ENCODE results near the gene NHLRC1.

Gene NHLRC1

GRCh38 chr6:18138906-18139305 lies 16.4 kb upstream of the NHLRC1 start:
- H3K27me3 ChIP-seq (ENCODE audit: control insufficient read depth in 1 of 2, insufficient read depth in 2 of 2, low read length in 2 of 2), result no peaks in the 10 kb centered on the region
- H3K4me1 ChIP-seq (ENCODE audit: control insufficient read depth, insufficient read depth, low read length), result no peaks in the 10 kb centered on the region
- no peaks in the 10 kb centered on the region for H3K9me3 ChIP-seq (ENCODE audit: control insufficient read depth in 2 of 2, low read length in 2 of 2)
- H3K27ac ChIP-seq (ENCODE audit: low read length), result no peak overlapping the region
- H3K36me3 ChIP-seq (ENCODE audit: control insufficient read depth in 2 of 2, insufficient read depth in 2 of 2, low read length in 2 of 2), result peaks cover 16 to 22% of the 10 kb centered on the region in 2 donors
- H3K4me3 ChIP-seq (ENCODE audit: low read length in 2 of 2), result no peak overlapping the region
- no peak overlapping the region for H3K9ac ChIP-seq (ENCODE audit: low read length in 2 of 2)

- no peaks in the 10 kb centered on the region for H3K4me1 ChIP-seq (ENCODE audit: control insufficient read depth, insufficient read depth, low read length)
- no peak overlapping the region for H3K9ac ChIP-seq (ENCODE audit: low read length in 2 of 2)
- no peak overlapping the region for H3K27ac ChIP-seq (ENCODE audit: low read length)
- H3K9me3 ChIP-seq (ENCODE audit: control insufficient read depth in 2 of 2, low read length in 2 of 2), result no peaks in the 10 kb centered on the region
- H3K27me3 ChIP-seq (ENCODE audit: control insufficient read depth in 1 of 2, insufficient read depth in 2 of 2, low read length in 2 of 2), result no peaks in the 10 kb centered on the region
- peaks cover 13 to 16% of the 10 kb centered on the region in 2 donors for H3K36me3 ChIP-seq (ENCODE audit: control insufficient read depth in 2 of 2, insufficient read depth in 2 of 2, low read length in 2 of 2)
- no peak overlapping the region for H3K4me3 ChIP-seq (ENCODE audit: low read length in 2 of 2)
These were observed 13.8 kb upstream of the NHLRC1 start for GRCh38 chr6:18136260-18136659.

DNA sequence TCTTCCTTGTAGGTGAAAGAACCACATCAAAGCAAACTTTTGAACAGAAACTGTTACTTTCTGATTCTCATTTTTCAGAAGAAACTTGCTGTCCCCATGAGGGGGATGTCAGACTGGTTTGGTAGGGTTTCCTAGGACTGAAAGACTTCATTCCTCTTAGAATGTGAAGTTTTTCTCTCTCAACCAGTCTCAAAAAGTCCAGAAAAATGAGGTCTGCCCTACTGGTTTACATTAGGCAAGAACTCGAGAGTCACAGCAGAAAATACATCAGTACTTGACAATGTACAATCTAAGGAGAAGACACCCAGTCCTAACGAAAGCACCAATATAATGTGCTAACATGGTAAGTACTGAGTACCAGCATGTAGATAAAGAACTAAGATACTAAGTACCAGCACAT lies 12.7 kb upstream of the NHLRC1 start:
- H3K9ac ChIP-seq (ENCODE audit: low read length in 2 of 2), result no peak overlapping the region
- H3K4me1 ChIP-seq (ENCODE audit: control insufficient read depth, insufficient read depth, low read length), result no peaks in the 10 kb centered on the region
- H3K27me3 ChIP-seq (ENCODE audit: control insufficient read depth in 1 of 2, insufficient read depth in 2 of 2, low read length in 2 of 2), result no peaks in the 10 kb centered on the region
- H3K36me3 ChIP-seq (ENCODE audit: control insufficient read depth in 2 of 2, insufficient read depth in 2 of 2, low read length in 2 of 2), result peaks cover 9 to 16% of the 10 kb centered on the region in 2 donors
- H3K9me3 ChIP-seq (ENCODE audit: control insufficient read depth in 2 of 2, low read length in 2 of 2), result no peaks in the 10 kb centered on the region
- H3K27ac ChIP-seq (ENCODE audit: low read length), result no peak overlapping the region
- no peak overlapping the region for H3K4me3 ChIP-seq (ENCODE audit: low read length in 2 of 2)

GRCh38 chr6:18132346-18132745 lies 9.9 kb upstream of the NHLRC1 start:
- no peaks in the 10 kb centered on the region for H3K27me3 ChIP-seq (ENCODE audit: control insufficient read depth in 1 of 2, insufficient read depth in 2 of 2, low read length in 2 of 2)
- no peak overlapping the region for H3K27ac ChIP-seq (ENCODE audit: low read length)
- H3K36me3 ChIP-seq (ENCODE audit: control insufficient read depth in 2 of 2, insufficient read depth in 2 of 2, low read length in 2 of 2), result peaks cover 9 to 16% of the 10 kb centered on the region in 2 donors
- no peaks in the 10 kb centered on the region for H3K9me3 ChIP-seq (ENCODE audit: control insufficient read depth in 2 of 2, low read length in 2 of 2)
- no peak overlapping the region for H3K9ac ChIP-seq (ENCODE audit: low read length in 2 of 2)
- no peak overlapping the region for H3K4me3 ChIP-seq (ENCODE audit: low read length in 2 of 2)
- no peaks in the 10 kb centered on the region for H3K4me1 ChIP-seq (ENCODE audit: control insufficient read depth, insufficient read depth, low read length)

DNA sequence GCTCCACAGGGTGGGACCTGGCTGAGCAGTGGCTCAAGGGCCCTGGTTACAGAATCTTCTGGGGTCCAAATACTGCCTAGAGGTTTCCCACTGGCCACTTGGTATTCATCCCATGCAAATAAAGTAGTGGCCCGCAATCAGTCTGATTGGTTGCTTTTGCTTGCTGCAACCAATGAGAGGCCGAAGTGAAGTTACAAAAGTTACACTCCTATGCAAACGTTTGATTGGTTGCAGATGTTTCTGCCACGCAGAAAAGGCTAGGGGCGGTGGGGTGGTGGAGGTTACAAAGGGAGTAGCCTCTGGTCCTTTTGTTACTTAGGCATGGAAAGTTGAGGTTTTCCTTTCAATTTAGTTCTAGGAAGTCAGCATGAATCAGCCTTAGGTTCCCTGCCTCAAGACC lies 3.6 kb upstream of the NHLRC1 start:
- Histone ChIP-seq H3K4me3 (ENCODE audit: low read length in 2 of 2) (no peak overlapping the region), H3K4me1 (ENCODE audit: control insufficient read depth, insufficient read depth, low read length) (peaks cover 11% of the 10 kb centered on the region), H3K27ac (ENCODE audit: low read length) (no peak overlapping the region), H3K27me3 (ENCODE audit: control insufficient read depth in 1 of 2, insufficient read depth in 2 of 2, low read length in 2 of 2) (no peaks in the 10 kb centered on the region), H3K9ac (ENCODE audit: low read length in 2 of 2) (no peak overlapping the region), H3K9me3 (ENCODE audit: control insufficient read depth in 2 of 2, low read length in 2 of 2) (no peaks in the 10 kb centered on the region), H3K36me3 (ENCODE audit: control insufficient read depth in 2 of 2, insufficient read depth in 2 of 2, low read length in 2 of 2) (peaks cover 6% of the 10 kb centered on the region in 2 donors)

DNA sequence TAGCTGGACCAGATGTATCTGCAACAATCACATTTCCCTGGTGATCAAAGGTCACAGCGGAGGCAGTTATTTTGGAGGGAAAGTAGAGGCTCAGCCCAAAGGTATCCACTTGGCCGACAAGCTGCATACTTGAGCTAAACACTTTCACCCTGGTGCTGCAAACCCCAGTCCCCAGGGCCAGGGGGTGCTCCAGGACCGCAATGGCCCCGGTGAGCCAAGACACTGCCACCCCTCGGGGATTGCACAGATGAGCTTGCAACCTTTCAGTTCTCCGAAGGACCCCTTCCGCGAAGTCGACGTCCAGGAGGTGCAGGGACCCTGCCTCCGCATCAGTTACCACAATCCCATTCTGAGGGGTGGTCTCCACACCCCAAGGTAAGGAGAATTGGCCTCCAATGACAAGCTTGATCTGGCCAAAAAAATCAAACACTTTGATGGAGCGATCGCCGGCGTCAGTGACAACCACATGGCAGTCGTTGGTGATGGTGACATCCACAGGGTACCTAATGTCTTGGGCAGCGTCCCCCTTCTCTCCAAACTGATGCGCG lies 823 bp downstream of the NHLRC1 start:
- no peaks in the 10 kb centered on the region for H3K36me3 ChIP-seq (ENCODE audit: control insufficient read depth in 2 of 2, insufficient read depth in 2 of 2, low read length in 2 of 2)
- no peaks in the 10 kb centered on the region for H3K9me3 ChIP-seq (ENCODE audit: control insufficient read depth in 2 of 2, low read length in 2 of 2)
- peaks cover 11% of the 10 kb centered on the region for H3K4me1 ChIP-seq (ENCODE audit: control insufficient read depth, insufficient read depth, low read length)
- no peak overlapping the region for H3K27ac ChIP-seq (ENCODE audit: low read length)
- peak overlapping the region in 1 of 2 donors; percentile 79 for H3K4me3 ChIP-seq (ENCODE audit: low read length in 2 of 2)
- no peak overlapping the region for H3K9ac ChIP-seq (ENCODE audit: low read length in 2 of 2)
- no peaks in the 10 kb centered on the region for H3K27me3 ChIP-seq (ENCODE audit: control insufficient read depth in 1 of 2, insufficient read depth in 2 of 2, low read length in 2 of 2)

DNA sequence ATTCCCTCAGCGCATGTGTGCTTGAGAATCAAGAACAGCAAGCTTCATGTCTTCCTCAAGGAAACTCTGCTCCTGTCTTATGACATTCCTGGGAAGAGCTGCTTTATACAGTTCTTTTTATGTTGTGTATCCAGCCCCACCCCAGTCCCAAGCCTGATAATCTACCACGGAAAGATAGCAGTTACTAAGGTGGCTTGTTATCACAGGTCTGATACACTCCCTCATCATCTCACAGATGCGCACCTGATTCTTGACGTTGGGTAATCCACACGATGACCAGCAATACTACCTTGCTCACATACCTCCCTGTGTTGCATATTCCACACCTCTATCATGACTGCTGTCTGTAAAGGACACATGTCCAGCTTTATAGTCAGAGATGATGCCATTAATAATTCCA lies 3.2 kb downstream of the NHLRC1 start:
- H3K9ac ChIP-seq (ENCODE audit: low read length in 2 of 2), result no peak overlapping the region
- H3K27me3 ChIP-seq (ENCODE audit: control insufficient read depth in 1 of 2, insufficient read depth in 2 of 2, low read length in 2 of 2), result no peaks in the 10 kb centered on the region
- peaks cover 11% of the 10 kb centered on the region for H3K4me1 ChIP-seq (ENCODE audit: control insufficient read depth, insufficient read depth, low read length)
- H3K27ac ChIP-seq (ENCODE audit: low read length), result no peak overlapping the region
- H3K36me3 ChIP-seq (ENCODE audit: control insufficient read depth in 2 of 2, insufficient read depth in 2 of 2, low read length in 2 of 2), result no peaks in the 10 kb centered on the region
- H3K9me3 ChIP-seq (ENCODE audit: control insufficient read depth in 2 of 2, low read length in 2 of 2), result no peaks in the 10 kb centered on the region
- H3K4me3 ChIP-seq (ENCODE audit: low read length in 2 of 2), result no peak overlapping the region

GRCh38 chr6:18118330-18118729 lies 4.1 kb downstream of the NHLRC1 start:
- Histone ChIP-seq H3K27me3 (ENCODE audit: control insufficient read depth in 1 of 2, insufficient read depth in 2 of 2, low read length in 2 of 2) (no peaks in the 10 kb centered on the region), H3K9me3 (ENCODE audit: control insufficient read depth in 2 of 2, low read length in 2 of 2) (no peaks in the 10 kb centered on the region), H3K9ac (ENCODE audit: low read length in 2 of 2) (no peak overlapping the region), H3K4me3 (ENCODE audit: low read length in 2 of 2) (no peak overlapping the region), H3K36me3 (ENCODE audit: control insufficient read depth in 2 of 2, insufficient read depth in 2 of 2, low read length in 2 of 2) (no peaks in the 10 kb centered on the region), H3K4me1 (ENCODE audit: control insufficient read depth, insufficient read depth, low read length) (peaks cover 11% of the 10 kb centered on the region), H3K27ac (ENCODE audit: low read length) (no peak overlapping the region)

DNA sequence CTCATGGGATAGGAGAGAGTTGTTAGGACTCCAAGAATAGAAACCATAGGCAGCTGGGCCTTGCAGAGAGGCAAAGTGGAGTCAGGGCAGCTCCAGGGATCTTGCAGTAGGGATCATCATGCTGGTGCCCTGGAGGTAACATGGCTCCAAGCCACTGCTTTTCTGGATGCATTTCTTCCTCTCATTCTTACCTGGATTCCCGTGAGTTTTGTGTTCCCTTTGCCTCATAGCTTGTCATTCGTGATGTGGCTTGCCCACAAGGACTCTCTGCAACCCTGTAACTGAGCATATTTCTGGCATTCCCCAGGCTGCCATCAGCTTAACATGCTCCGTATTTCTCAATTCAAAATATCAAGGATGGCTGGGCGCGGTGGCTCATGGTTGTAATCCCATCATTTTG lies 5.3 kb downstream of the NHLRC1 start:
- H3K4me3 ChIP-seq (ENCODE audit: low read length in 2 of 2), result no peak overlapping the region
- no peaks in the 10 kb centered on the region for H3K36me3 ChIP-seq (ENCODE audit: control insufficient read depth in 2 of 2, insufficient read depth in 2 of 2, low read length in 2 of 2)
- peaks cover 3% of the 10 kb centered on the region for H3K4me1 ChIP-seq (ENCODE audit: control insufficient read depth, insufficient read depth, low read length)
- no peak overlapping the region for H3K27ac ChIP-seq (ENCODE audit: low read length)
- no peaks in the 10 kb centered on the region for H3K9me3 ChIP-seq (ENCODE audit: control insufficient read depth in 2 of 2, low read length in 2 of 2)
- no peak overlapping the region for H3K9ac ChIP-seq (ENCODE audit: low read length in 2 of 2)
- no peaks in the 10 kb centered on the region for H3K27me3 ChIP-seq (ENCODE audit: control insufficient read depth in 1 of 2, insufficient read depth in 2 of 2, low read length in 2 of 2)

GRCh38 chr6:18115356-18115755 lies 7.1 kb downstream of the NHLRC1 start:
- H3K27ac ChIP-seq (ENCODE audit: low read length), result no peak overlapping the region
- H3K36me3 ChIP-seq (ENCODE audit: control insufficient read depth in 2 of 2, insufficient read depth in 2 of 2, low read length in 2 of 2), result no peaks in the 10 kb centered on the region
- no peak overlapping the region for H3K9ac ChIP-seq (ENCODE audit: low read length in 2 of 2)
- no peak overlapping the region for H3K4me3 ChIP-seq (ENCODE audit: low read length in 2 of 2)
- no peaks in the 10 kb centered on the region for H3K27me3 ChIP-seq (ENCODE audit: control insufficient read depth in 1 of 2, insufficient read depth in 2 of 2, low read length in 2 of 2)
- no peaks in the 10 kb centered on the region for H3K9me3 ChIP-seq (ENCODE audit: control insufficient read depth in 2 of 2, low read length in 2 of 2)
- H3K4me1 ChIP-seq (ENCODE audit: control insufficient read depth, insufficient read depth, low read length), result no peaks in the 10 kb centered on the region

DNA sequence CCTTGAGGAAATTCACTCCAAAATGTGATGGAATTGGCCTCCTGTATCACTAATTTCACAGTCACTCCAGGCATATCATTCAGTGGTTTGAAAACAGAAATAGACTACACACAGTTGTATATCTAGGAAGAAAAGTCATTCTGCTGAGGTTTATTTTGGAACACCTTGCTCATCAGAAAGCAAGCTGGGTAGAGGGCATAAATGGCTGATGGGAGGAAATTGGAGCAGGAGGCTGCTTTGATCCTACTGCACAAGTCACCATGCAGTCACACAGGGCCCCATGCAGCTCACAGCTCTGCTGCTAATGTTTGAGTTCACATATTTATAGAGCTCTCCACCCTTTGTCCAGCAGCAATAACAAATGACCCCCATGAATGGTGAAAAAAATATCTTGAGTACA lies 12.3 kb downstream of the NHLRC1 start:
- no peak overlapping the region for H3K9ac ChIP-seq (ENCODE audit: low read length in 2 of 2)
- no peaks in the 10 kb centered on the region for H3K9me3 ChIP-seq (ENCODE audit: control insufficient read depth in 2 of 2, low read length in 2 of 2)
- no peaks in the 10 kb centered on the region for H3K36me3 ChIP-seq (ENCODE audit: control insufficient read depth in 2 of 2, insufficient read depth in 2 of 2, low read length in 2 of 2)
- H3K27ac ChIP-seq (ENCODE audit: low read length), result no peak overlapping the region
- no peaks in the 10 kb centered on the region for H3K27me3 ChIP-seq (ENCODE audit: control insufficient read depth in 1 of 2, insufficient read depth in 2 of 2, low read length in 2 of 2)
- H3K4me1 ChIP-seq (ENCODE audit: control insufficient read depth, insufficient read depth, low read length), result no peaks in the 10 kb centered on the region
- H3K4me3 ChIP-seq (ENCODE audit: low read length in 2 of 2), result no peak overlapping the region

Measured in stomach smooth muscle (tissue), 2 donors.